Measurements from ENCODE around the gene LAP3.

The LAP3 gene

GRCh38 chr4:17558941-17559708 lies 17.9 kb upstream of the LAP3 start:
- TF ChIP-seq POLR2A (IDR thresholded peaks at IDR 0.05; ENCODE audit: extremely low read depth, insufficient read length) (no peak), MYC (IDR thresholded peaks at IDR 0.05; ENCODE audit: low read depth, low read length) (no peak), CTCF (IDR thresholded peaks at IDR 0.05; ENCODE audit: low read depth, low read length) (no peak), MAX (IDR thresholded peaks at IDR 0.05; ENCODE audit: low read depth, low read length) (no peak)
- no peak overlapping the region for H3K4me3 ChIP-seq (ENCODE audit: low read depth, low read length)
- no peak for DNase-seq (ENCODE audit: low read depth)

- H3K4me3 ChIP-seq (ENCODE audit: low read depth, low read length): no peak overlapping the region
- no peak for DNase-seq (ENCODE audit: low read depth)
- TF ChIP-seq CTCF (IDR thresholded peaks at IDR 0.05; ENCODE audit: low read depth, low read length) (no peak), MAX (IDR thresholded peaks at IDR 0.05; ENCODE audit: low read depth, low read length) (no peak), MYC (IDR thresholded peaks at IDR 0.05; ENCODE audit: low read depth, low read length) (no peak), POLR2A (IDR thresholded peaks at IDR 0.05; ENCODE audit: extremely low read depth, insufficient read length) (no peak)
Observed at GRCh38 chr4:17559709-17560048, 17.3 kb upstream of the LAP3 start.

- no peak overlapping the region for H3K4me3 ChIP-seq (ENCODE audit: low read depth, low read length)
- DNase-seq (ENCODE audit: low read depth): no peak
- TF ChIP-seq POLR2A (IDR thresholded peaks at IDR 0.05; ENCODE audit: extremely low read depth, insufficient read length): no peak
- TF ChIP-seq MAX (IDR thresholded peaks at IDR 0.05; ENCODE audit: low read depth, low read length): no peak
- no peak for TF ChIP-seq MYC (IDR thresholded peaks at IDR 0.05; ENCODE audit: low read depth, low read length)
- TF ChIP-seq CTCF (IDR thresholded peaks at IDR 0.05; ENCODE audit: low read depth, low read length): no peak
Observed at GRCh38 chr4:17560065-17560673, 16.8 kb upstream of the LAP3 start.

- DNase-seq (ENCODE audit: low read depth): no peak
- TF ChIP-seq CTCF (IDR thresholded peaks at IDR 0.05; ENCODE audit: low read depth, low read length) (no peak), POLR2A (IDR thresholded peaks at IDR 0.05; ENCODE audit: extremely low read depth, insufficient read length) (no peak), MAX (IDR thresholded peaks at IDR 0.05; ENCODE audit: low read depth, low read length) (no peak), MYC (IDR thresholded peaks at IDR 0.05; ENCODE audit: low read depth, low read length) (no peak)
Observed at GRCh38 chr4:17561195-17561909, 15.6 kb upstream of the LAP3 start.

GRCh38 chr4:17562157-17562556 lies 14.8 kb upstream of the LAP3 start:
- TF ChIP-seq POLR2A (IDR thresholded peaks at IDR 0.05; ENCODE audit: extremely low read depth, insufficient read length): no peak
- TF ChIP-seq MAX (IDR thresholded peaks at IDR 0.05; ENCODE audit: low read depth, low read length): no peak
- peak; percentile 44 for TF ChIP-seq CTCF (IDR thresholded peaks at IDR 0.05; ENCODE audit: low read depth, low read length)
- peak; percentile 49 for DNase-seq (ENCODE audit: low read depth)
- H3K4me3 ChIP-seq (ENCODE audit: low read depth, low read length): no peak overlapping the region

More at GRCh38 chr4:17561195-17561909, 15.6 kb upstream of the LAP3 start:
- H3K4me3 ChIP-seq (ENCODE audit: low read depth, low read length): no peak overlapping the region
